ENCODE data around the gene SETD3. TPM values are rescaled to one million over a fixed set of nuclear protein-coding genes. Genes with fewer than 3 reads are reported as not detected.

SETD3 gene
- total and polyA plus RNA-seq, 10 of the 15 experiments (the other 5 are each of a cell fraction or from before 2014, with no cell fraction given): 11.3 to 44.2 (median 36.5) TPM

DNA sequence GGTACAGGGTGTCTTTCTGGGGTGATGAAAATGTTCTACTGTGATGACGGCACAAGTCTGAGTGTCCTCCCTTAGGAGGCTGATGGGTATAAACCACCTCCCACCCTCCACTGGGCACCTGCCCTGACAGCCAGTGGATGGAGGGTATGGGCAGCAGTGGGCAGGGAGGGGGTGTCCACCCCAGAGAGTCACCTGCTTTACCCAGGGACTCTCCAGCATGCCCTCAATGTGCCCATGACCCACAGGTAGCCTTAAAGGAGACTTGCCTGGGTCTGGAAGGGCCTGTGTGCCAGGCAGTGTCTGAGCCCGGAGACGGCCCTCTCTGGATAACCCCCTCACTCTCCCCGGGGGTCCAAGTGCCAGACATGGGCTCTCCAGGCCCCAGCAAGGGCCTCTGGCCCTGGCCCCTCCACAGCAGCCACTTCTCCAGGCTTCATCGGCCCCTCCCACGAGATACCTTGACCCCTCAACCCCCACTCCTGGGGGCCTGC, 39.3 kb upstream of the SETD3 start:
- no peaks in the 10 kb centered on the region for H4K20me1 ChIP-seq (ENCODE audit: control insufficient read depth, insufficient read depth)
- H2AFZ ChIP-seq (ENCODE audit: control insufficient read depth, low read depth, low read length): no peak overlapping the region
- no peak overlapping the region for H3K9ac ChIP-seq (ENCODE audit: control insufficient read depth, insufficient read depth, low read length)
- no peak for ATAC-seq
- intact Hi-C loops (cut with micrococcal nuclease; ENCODE audit: unreplicated experiment): loop anchor here (2.0 kb wide), 1 partner anchor 373 kb away; no protein-coding TSS in a partner anchor
- ChIA-PET RAD21 (ENCODE audit: unreplicated experiment) (interaction anchor here (1.1 kb wide), 1 partner anchor 108 kb away, joined by 7 read pairs; no protein-coding TSS in a partner anchor), CTCF (interaction anchor here (0.6 to 1.1 kb wide), 3 partner anchors 106 to 110 kb away, joined by 3 to 10 read pairs (median 4); no protein-coding TSS in a partner anchor), POLR2A (no interaction called here), SMC1A (ENCODE audit: uncharacterized antibody, unreplicated experiment) (interaction anchor here (1.2 kb wide), 1 partner anchor 108 kb away, joined by 4 read pairs; no protein-coding TSS in a partner anchor)
- H3K27me3 ChIP-seq (replicated peaks in 1 of 2; ENCODE audit: control insufficient read depth in 2 of 2, insufficient read depth in 2 of 2, low read length in 1 of 2): no peaks in the 10 kb centered on the region
- in situ Hi-C loops (cut with MboI): loop anchor here (5.0 kb wide), 1 partner anchor 102 kb away; no protein-coding TSS in a partner anchor
- no peaks in the 10 kb centered on the region for H3K9me3 ChIP-seq (replicated peaks; ENCODE audit: control insufficient read depth, insufficient read depth, low read length)
- no peak overlapping the region for H3K4me2 ChIP-seq (ENCODE audit: control insufficient read depth, insufficient read depth)
- H3K36me3 ChIP-seq (ENCODE audit: control insufficient read depth in 2 of 2, insufficient read depth in 2 of 2, low read length in 1 of 2): no peaks in the 10 kb centered on the region; a peak in 1 of 4 replicates
- DNase-seq (ENCODE audit: low read depth, low spot score): no peak
- 56% methylated on average over 6 of the region's 6 CpGs for WGBS (ENCODE audit: insufficient coverage, insufficient replicate concordance, low lambda C conversion rate, missing lambda C conversion rate)
- no TSS peak for BruUV-seq (replicated peaks)
- FAIRE-seq: no peak
- no peak overlapping the region for H3K27ac ChIP-seq (ENCODE audit: control insufficient read depth, insufficient read depth)
- H3K4me1 ChIP-seq (ENCODE audit: control insufficient read depth, insufficient read depth, low read length): no peaks in the 10 kb centered on the region
- TF ChIP-seq IKZF1 (conservative IDR thresholded peaks at IDR 0.05) (no peak), ASH2L (IDR thresholded peaks at IDR 0.05; ENCODE audit: borderline replicate concordance, low read depth) (no peak), NKRF (conservative IDR thresholded peaks at IDR 0.05) (no peak), SMARCA5 (IDR thresholded peaks at IDR 0.05) (no peak), CHD4 (IDR thresholded peaks at IDR 0.05) (no peak), RB1 (IDR thresholded peaks at IDR 0.05; ENCODE audit: borderline replicate concordance) (no peak), BHLHE40 (IDR thresholded peaks at IDR 0.05; ENCODE audit: borderline replicate concordance in 1 of 2, low read depth in 2 of 2, low read length in 1 of 2) (no peak), SIX5 (IDR thresholded peaks at IDR 0.05; ENCODE audit: low read depth, low read length, severe bottlenecking) (no peak), NFYA (IDR thresholded peaks at IDR 0.05; ENCODE audit: borderline replicate concordance, low read depth, low read length) (no peak), ZNF217 (IDR thresholded peaks at IDR 0.05) (no peak), SP1 (IDR thresholded peaks at IDR 0.05; ENCODE audit: low read depth, low read length) (no peak), SPI1 (IDR thresholded peaks at IDR 0.05; ENCODE audit: borderline replicate concordance, insufficient read depth, low read depth, low read length) (no peak), ZNF384 (IDR thresholded peaks at IDR 0.05; ENCODE audit: borderline replicate concordance, low read depth, low read length) (no peak)
- no peak overlapping the region for H3K4me3 ChIP-seq
- no peaks in the 10 kb centered on the region for H3K79me2 ChIP-seq (ENCODE audit: control insufficient read depth, insufficient read depth, low read length)

Data from GM12878 (cell line).